Testis (tissue), 2 donors: ENCODE results near the gene KISS1R.

Experiments used
- POLR2A ChIP-seq: fragments of 450-650 bp; IDR thresholded peaks from one replicate; pipeline ENCODE4 v1.6.1; 2017; ENCODE audit warnings: antibody characterized with exemption, mild to moderate bottlenecking, moderate library complexity
- TF ChIP-seq, protein P1 (sequence below), 3 experiments: fragments of 450-650 bp in 2 of 3; fragments of 200-600 bp in 1 of 3; sonication (generic) in 1 of 3; IDR thresholded peaks; one replicate each; pipeline ENCODE4 v1.5.1; 2016 to 2019; ENCODE audit warnings: antibody characterized with exemption in 3 of 3, mild to moderate bottlenecking in 2 of 3, moderate library complexity in 1 of 3

DNA sequence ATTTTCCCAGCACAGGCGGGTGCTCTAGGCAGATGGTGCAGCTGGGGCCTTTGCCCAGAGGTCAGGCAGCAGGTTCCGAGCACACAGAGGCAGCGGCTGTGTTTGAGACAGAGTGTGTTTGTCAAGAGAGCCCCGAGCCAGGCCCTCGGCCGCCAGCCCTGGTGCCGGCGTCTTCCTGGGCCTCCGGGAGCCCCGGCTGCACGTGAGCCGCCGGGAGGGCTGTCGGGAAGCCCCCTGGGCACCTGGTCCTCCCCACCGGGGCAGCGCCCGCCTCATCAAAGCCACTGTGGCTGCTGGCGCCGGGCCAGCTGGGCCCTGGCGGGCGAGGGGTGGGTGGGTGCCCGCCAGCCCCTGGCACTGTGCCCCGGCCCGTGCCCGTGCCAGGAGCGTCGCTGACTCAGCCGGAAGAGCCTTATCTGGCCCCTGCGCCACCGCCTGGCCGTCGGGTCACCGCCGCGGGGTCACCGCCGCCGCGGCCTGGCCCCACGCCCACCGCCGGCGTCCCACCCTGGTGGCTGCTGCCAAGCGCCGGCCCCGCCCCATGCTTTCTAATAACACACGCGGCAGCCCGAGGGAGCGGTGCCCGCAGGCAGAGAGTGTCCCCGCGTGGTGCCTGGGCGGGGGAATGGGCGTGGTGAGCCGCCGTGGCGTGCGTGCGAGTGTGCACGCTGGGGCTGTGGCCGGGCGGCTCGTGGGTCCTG lies 23.6 kb downstream of the KISS1R start:
- TF ChIP-seq POLR2A = no peak
- TF ChIP-seq, protein P1, sequence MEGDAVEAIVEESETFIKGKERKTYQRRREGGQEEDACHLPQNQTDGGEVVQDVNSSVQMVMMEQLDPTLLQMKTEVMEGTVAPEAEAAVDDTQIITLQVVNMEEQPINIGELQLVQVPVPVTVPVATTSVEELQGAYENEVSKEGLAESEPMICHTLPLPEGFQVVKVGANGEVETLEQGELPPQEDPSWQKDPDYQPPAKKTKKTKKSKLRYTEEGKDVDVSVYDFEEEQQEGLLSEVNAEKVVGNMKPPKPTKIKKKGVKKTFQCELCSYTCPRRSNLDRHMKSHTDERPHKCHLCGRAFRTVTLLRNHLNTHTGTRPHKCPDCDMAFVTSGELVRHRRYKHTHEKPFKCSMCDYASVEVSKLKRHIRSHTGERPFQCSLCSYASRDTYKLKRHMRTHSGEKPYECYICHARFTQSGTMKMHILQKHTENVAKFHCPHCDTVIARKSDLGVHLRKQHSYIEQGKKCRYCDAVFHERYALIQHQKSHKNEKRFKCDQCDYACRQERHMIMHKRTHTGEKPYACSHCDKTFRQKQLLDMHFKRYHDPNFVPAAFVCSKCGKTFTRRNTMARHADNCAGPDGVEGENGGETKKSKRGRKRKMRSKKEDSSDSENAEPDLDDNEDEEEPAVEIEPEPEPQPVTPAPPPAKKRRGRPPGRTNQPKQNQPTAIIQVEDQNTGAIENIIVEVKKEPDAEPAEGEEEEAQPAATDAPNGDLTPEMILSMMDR (IDR thresholded peaks at IDR 0.05) = no peak
